Mucosa of rectum (tissue), 2 donors: Measurements from ENCODE around the gene GPNMB.
"Not testable (repeated sequence)": the region's sequence is repeated elsewhere in the genome, so short reads cannot be mapped to it uniquely, and the experiment has no call there.

Experiments
- H3K27ac ChIP-seq, 2 donors: one replicate each; pipeline ENCODE4 v1.7.0; 2013; ENCODE audit warnings: inconsistent platforms in 2 of 2, low read depth in 2 of 2, low read length in 2 of 2
- H3K27me3 ChIP-seq, 2 donors: one replicate each; pipeline ENCODE4 v1.7.0; 2013; ENCODE audit warnings: low read length in 2 of 2; ENCODE audit not compliant: control insufficient read depth in 2 of 2, insufficient read depth in 2 of 2
- H3K36me3 ChIP-seq, 2 donors: one replicate each; pipeline ENCODE4 v1.7.0; 2013; ENCODE audit warnings: low read length in 2 of 2; ENCODE audit not compliant: control insufficient read depth in 2 of 2, insufficient read depth in 2 of 2
- H3K4me1 ChIP-seq, 2 donors: one replicate each; pipeline ENCODE4 v1.7.0; 2013; ENCODE audit warnings: low read length in 2 of 2, mild to moderate bottlenecking in 1 of 2; ENCODE audit not compliant: control insufficient read depth in 2 of 2, insufficient read depth in 2 of 2
- H3K4me3 ChIP-seq, 2 donors: one replicate each; pipeline ENCODE4 v1.7.0; 2013; ENCODE audit warnings: low read length in 2 of 2
- H3K9ac ChIP-seq, 2 donors: one replicate each; pipeline ENCODE4 v1.7.0; 2013; ENCODE audit warnings: low read length in 2 of 2, low read depth in 1 of 2, mild to moderate bottlenecking in 1 of 2
- H3K9me3 ChIP-seq, 2 donors: one replicate each; pipeline ENCODE4 v1.7.0; 2013; ENCODE audit warnings: low read length in 2 of 2; ENCODE audit not compliant: control insufficient read depth in 2 of 2
- donor health status: healthy.
- donor health status: Normal muscosa, but diverticular disease.

Gene GPNMB

GRCh38 chr7:23224364-23224763 lies 22.2 kb upstream of the GPNMB start:
- H3K4me1 ChIP-seq, H3K27ac ChIP-seq, H3K9me3 ChIP-seq, H3K36me3 ChIP-seq, H3K27me3 ChIP-seq, H3K9ac ChIP-seq, H3K4me3 ChIP-seq: not testable (repeated sequence)

DNA sequence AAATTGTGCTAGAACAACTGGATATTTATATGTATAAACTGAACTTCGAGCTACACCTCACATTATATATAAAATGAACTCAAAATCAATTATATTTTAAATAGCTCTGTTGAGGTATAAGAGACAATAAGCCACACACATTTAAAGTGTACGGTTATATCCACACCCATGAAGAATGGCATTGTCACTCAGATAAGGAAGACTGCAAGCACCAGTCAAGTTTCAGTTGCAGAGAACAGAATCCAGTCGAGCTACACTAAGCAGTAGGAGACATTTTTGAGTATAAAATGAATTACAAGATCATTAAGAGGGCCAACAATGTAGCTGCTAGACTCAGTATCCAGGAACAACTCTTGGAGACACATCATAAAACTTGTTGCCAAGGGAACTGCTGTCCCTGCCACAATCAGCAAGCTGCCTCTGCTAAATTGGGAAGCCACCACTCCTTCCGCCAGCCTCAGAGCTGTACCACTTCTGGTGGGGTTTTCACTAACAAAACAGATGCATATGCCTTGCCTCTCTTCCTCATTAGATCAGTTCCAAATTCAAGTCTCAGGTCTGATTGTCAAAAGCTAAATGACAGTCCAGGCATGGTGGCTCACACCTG lies 19.6 kb upstream of the GPNMB start:
- Histone ChIP-seq H3K9me3 (no peaks in the 10 kb centered on the region), H3K4me3 (no peak overlapping the region), H3K27me3 (no peaks in the 10 kb centered on the region), H3K9ac (no peak overlapping the region), H3K4me1 (no peaks in the 10 kb centered on the region), H3K36me3 (no peaks in the 10 kb centered on the region), H3K27ac (no peak overlapping the region)

DNA sequence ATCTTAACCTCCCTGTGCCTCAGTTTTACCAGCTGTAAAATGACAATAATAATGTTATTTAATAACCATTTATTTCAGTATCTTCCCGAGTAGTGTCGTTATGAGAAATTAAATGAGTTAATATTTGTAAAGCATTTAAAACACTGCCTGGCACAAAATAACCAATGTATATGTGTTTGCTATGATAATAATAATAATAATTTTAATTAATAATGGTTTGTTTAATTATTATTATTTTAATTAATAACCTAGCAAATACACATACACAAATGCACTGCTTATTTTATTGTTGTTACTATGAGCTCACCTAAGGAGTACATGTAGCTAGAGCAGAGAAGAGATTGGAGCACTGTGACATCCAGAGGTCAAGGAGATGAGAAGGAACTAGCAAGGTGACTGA lies 18.2 kb upstream of the GPNMB start:
- no peaks in the 10 kb centered on the region for H3K9me3 ChIP-seq
- H3K27ac ChIP-seq, result no peak overlapping the region
- no peak overlapping the region for H3K4me3 ChIP-seq
- H3K9ac ChIP-seq, result no peak overlapping the region
- H3K4me1 ChIP-seq, result no peaks in the 10 kb centered on the region
- no peaks in the 10 kb centered on the region for H3K36me3 ChIP-seq
- H3K27me3 ChIP-seq, result no peaks in the 10 kb centered on the region

- Histone ChIP-seq H3K27ac (no peak overlapping the region), H3K27me3 (no peaks in the 10 kb centered on the region), H3K4me1 (no peaks in the 10 kb centered on the region), H3K9me3 (no peaks in the 10 kb centered on the region), H3K4me3 (no peak overlapping the region), H3K9ac (no peak overlapping the region), H3K36me3 (no peaks in the 10 kb centered on the region)
Measured at GRCh38 chr7:23230641-23231101, 15.9 kb upstream of the GPNMB start.

DNA sequence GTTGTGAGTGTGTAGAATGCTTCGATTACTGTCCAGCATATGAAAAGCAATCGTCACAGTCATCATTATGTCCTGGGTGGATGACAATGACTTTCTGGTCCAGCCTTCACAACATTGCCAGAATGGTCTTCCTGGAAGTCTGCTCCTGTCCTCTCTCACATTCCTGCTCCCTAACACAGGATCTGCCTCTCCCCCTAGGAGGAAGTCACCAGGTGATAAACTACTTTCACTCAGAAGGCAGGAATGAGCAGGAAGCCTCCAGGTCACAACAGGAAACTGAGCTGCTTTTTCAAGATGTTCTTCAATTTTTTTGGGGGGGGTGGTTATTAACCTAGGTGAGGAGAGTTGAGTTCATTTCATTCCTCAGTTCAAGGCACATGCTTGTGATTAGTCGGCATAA lies 13.6 kb upstream of the GPNMB start:
- H3K27me3 ChIP-seq, result no peaks in the 10 kb centered on the region
- H3K9me3 ChIP-seq, result no peaks in the 10 kb centered on the region
- H3K36me3 ChIP-seq, result no peaks in the 10 kb centered on the region
- H3K4me3 ChIP-seq, result no peak overlapping the region
- no peaks in the 10 kb centered on the region for H3K4me1 ChIP-seq
- no peak overlapping the region for H3K9ac ChIP-seq
- no peak overlapping the region for H3K27ac ChIP-seq

- no peak overlapping the region for H3K4me3 ChIP-seq
- H3K27ac ChIP-seq, result no peak overlapping the region
- no peaks in the 10 kb centered on the region for H3K27me3 ChIP-seq
- H3K9me3 ChIP-seq, result no peaks in the 10 kb centered on the region
- H3K4me1 ChIP-seq, result no peaks in the 10 kb centered on the region
- no peak overlapping the region for H3K9ac ChIP-seq
- no peaks in the 10 kb centered on the region for H3K36me3 ChIP-seq
Measured at GRCh38 chr7:23234569-23235296, 11.8 kb upstream of the GPNMB start.

GRCh38 chr7:23235813-23236221 lies 10.8 kb upstream of the GPNMB start:
- no peak overlapping the region for H3K9ac ChIP-seq
- no peaks in the 10 kb centered on the region for H3K4me1 ChIP-seq
- no peak overlapping the region for H3K4me3 ChIP-seq
- H3K36me3 ChIP-seq, result no peaks in the 10 kb centered on the region
- H3K27ac ChIP-seq, result no peak overlapping the region
- H3K9me3 ChIP-seq, result no peaks in the 10 kb centered on the region
- no peaks in the 10 kb centered on the region for H3K27me3 ChIP-seq

DNA sequence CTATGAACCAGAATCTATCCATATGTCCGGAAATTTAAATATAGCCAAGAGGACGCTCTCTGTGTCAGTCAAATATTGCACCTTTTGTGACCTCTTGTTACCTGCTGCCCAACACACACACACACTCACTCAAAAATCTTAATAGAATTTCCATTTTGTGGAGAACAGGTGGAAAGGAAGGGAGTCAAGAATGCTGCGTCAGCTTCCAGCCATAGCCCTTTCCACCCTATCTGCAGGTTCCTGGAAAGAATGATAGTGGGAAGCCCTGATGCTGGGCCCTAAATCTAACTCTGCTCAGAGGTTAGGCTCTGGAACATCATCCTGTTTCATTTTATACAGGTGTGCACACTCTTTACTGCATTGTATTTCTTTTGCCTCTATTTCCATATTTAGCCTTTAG lies 9.6 kb upstream of the GPNMB start:
- Histone ChIP-seq H3K9ac (no peak overlapping the region), H3K27me3 (no peaks in the 10 kb centered on the region), H3K4me3 (no peak overlapping the region), H3K36me3 (no peaks in the 10 kb centered on the region), H3K27ac (no peak overlapping the region), H3K9me3 (no peaks in the 10 kb centered on the region), H3K4me1 (no peaks in the 10 kb centered on the region)

DNA sequence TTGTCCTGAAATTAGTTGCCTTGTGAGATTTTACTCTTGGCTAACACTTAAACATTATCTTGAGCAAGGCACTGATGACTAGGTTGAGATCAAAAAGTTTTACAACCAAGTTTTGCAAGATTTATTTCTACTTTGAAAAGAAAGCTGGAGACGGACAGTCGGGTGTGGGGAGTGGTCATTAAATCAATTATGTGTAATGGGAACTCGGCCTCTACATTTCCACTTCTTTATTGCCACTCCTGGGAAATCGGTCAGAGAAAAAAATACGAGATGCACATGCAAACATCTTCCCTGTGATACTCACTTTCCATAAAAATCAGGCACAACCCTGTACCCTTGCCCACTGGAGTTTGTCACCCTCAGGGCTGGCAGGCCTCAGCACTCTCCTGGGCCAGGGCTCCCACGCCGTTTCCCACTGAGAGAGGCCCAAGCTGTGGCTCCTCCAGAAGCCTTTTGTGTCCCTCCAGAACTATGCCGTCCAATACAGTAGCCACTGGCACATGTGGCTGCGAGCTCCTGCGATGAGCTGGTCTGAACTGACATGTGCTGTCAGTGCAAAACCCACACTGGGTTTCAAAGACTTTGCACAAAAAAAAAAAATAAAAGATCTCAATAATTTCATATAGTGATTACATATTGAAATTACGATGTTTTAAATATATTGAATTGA lies 7.5 kb upstream of the GPNMB start:
- Histone ChIP-seq H3K36me3 (no peaks in the 10 kb centered on the region), H3K27me3 (peaks cover 0 to 1% of the 10 kb centered on the region in 2 donors), H3K9ac (no peak overlapping the region), H3K9me3 (no peaks in the 10 kb centered on the region), H3K4me3 (no peak overlapping the region), H3K27ac (no peak overlapping the region), H3K4me1 (no peaks in the 10 kb centered on the region)

DNA sequence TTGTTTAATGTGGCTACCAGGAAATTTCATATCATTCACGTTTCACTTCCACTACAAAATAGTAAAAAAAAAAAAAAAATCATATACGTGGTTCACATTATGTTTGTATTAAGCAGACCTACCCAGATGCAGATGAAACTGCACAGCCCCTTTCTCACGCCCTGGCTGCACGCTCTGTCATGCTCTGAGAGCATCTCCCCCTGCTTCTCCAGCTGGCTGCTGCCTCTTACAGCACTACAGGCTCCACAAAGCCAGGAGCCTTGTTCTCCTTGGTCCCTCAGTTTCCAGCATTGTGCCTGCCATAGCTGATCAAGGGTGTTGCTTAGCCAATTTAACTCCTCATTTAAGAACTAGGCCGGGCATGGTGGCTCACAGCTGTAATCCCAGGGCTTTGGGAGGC lies 6.9 kb upstream of the GPNMB start:
- H3K4me1 ChIP-seq, result no peaks in the 10 kb centered on the region
- H3K27ac ChIP-seq, result no peak overlapping the region
- H3K9ac ChIP-seq, result no peak overlapping the region
- H3K4me3 ChIP-seq, result no peak overlapping the region
- no peaks in the 10 kb centered on the region for H3K36me3 ChIP-seq
- no peaks in the 10 kb centered on the region for H3K9me3 ChIP-seq
- H3K27me3 ChIP-seq, result peaks cover 0 to 1% of the 10 kb centered on the region in 2 donors
